Measurements from ENCODE around the gene ALDH3B2. TPM values are rescaled to one million over a fixed set of nuclear protein-coding genes. Genes with fewer than 3 reads are reported as not detected.

ALDH3B2 gene
- total RNA-seq = not detected in 2 replicates

GRCh38 chr11:67674442-67674871 lies at the start of gene ALDH3B2:
ALDH3B2 (minus strand) TSS chr11:67674623; CDS start chr11:67666935, 7,688 bp downstream.

GRCh38 chr11:67639438-67639859 lies 35.0 kb downstream of the ALDH3B2 start, which contains the start of gene TBX10:
TBX10 (minus strand) TSS chr11:67639763; CDS start chr11:67639472, 291 bp downstream.

GRCh38 chr11:67629386-67630227 lies 44.8 kb downstream of the ALDH3B2 start, which contains the start of gene NUDT8:
NUDT8 (minus strand) TSS chr11:67629937; CDS start chr11:67629911, 26 bp downstream.

Other genes starting within 250 kb of the ALDH3B2 start
- gene RPS6KB2, start 246.1 kb downstream of the ALDH3B2 start, total RNA-seq = 14.9 and 28.5 TPM in 2 replicates
- not detected in 2 replicates for gene PTPRCAP, start 236.9 kb downstream of the ALDH3B2 start, total RNA-seq
- 62.4 and 70.1 TPM in 2 replicates for gene CORO1B, start 231.1 kb downstream of the ALDH3B2 start, total RNA-seq
- gene GPR152, start 221.9 kb downstream of the ALDH3B2 start, total RNA-seq = not detected in 2 replicates
- not detected in 2 replicates for gene CABP4, start 219.3 kb downstream of the ALDH3B2 start, total RNA-seq
- gene TMEM134, start 205.4 kb downstream of the ALDH3B2 start, total RNA-seq = 67.5 and 69.0 TPM in 2 replicates
- 46.8 and 62.4 TPM in 2 replicates for gene AIP, start 191.6 kb downstream of the ALDH3B2 start, total RNA-seq
- gene PITPNM1, start 169.3 kb downstream of the ALDH3B2 start, total RNA-seq = 17.0 and 20.1 TPM in 2 replicates
- 29.5 and 35.6 TPM in 2 replicates for gene CDK2AP2, start 166.5 kb downstream of the ALDH3B2 start, total RNA-seq
- gene CABP2, start 151.2 kb downstream of the ALDH3B2 start, total RNA-seq = not detected in 2 replicates
- gene GSTP1, start 90.8 kb downstream of the ALDH3B2 start, total RNA-seq = 422 and 531 TPM in 2 replicates
- 131 and 145 TPM in 2 replicates for gene NDUFV1, start 67.7 kb downstream of the ALDH3B2 start, total RNA-seq
- 5.0 and 9.0 TPM in 2 replicates for gene NUDT8, start 44.7 kb downstream of the ALDH3B2 start, total RNA-seq
- not detected in 2 replicates for gene TBX10, start 34.9 kb downstream of the ALDH3B2 start, total RNA-seq
- not detected in 2 replicates for gene ACY3, start 23.9 kb downstream of the ALDH3B2 start, total RNA-seq

Data from cardiac ventricle fibroblast (primary cell).